Measurements from ENCODE around the gene BECN2.

BECN2 gene, protein sequence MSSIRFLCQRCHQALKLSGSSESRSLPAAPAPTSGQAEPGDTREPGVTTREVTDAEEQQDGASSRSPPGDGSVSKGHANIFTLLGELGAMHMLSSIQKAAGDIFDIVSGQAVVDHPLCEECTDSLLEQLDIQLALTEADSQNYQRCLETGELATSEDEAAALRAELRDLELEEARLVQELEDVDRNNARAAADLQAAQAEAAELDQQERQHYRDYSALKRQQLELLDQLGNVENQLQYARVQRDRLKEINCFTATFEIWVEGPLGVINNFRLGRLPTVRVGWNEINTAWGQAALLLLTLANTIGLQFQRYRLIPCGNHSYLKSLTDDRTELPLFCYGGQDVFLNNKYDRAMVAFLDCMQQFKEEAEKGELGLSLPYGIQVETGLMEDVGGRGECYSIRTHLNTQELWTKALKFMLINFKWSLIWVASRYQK

GRCh38 chr1:241957692-241958494 lies at the start of gene BECN2:
Gene BECN2, plus strand, starts transcription at chr1:241957767. Its CDS starts 0 bp downstream, at chr1:241957767.
- no peak for DNase-seq

DNA sequence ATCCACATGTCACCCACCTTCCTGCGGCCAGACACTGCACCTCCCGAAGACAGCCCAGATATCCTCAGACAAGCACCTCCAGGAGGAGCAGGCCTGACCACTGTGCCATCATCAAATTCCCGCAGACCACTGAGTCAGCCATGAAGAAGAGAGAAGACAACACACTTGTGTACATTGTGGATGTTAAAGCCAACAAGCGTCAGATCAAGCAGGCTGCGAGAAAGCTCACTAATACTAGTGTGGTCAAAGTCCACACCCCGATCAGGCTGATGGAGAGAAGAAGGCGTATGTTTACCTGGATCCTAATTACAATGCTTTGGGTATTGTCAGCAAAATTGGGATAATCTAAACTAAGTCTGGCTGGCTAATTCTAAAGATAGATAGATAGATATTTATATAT lies 41.4 kb upstream of the BECN2 start:
- DNase-seq: no peak

GRCh38 chr1:241917487-241917886 lies 40.1 kb upstream of the BECN2 start:
- no peak for DNase-seq

- DNase-seq: no peak
Measured at GRCh38 chr1:241918879-241919278, 38.7 kb upstream of the BECN2 start.

DNA sequence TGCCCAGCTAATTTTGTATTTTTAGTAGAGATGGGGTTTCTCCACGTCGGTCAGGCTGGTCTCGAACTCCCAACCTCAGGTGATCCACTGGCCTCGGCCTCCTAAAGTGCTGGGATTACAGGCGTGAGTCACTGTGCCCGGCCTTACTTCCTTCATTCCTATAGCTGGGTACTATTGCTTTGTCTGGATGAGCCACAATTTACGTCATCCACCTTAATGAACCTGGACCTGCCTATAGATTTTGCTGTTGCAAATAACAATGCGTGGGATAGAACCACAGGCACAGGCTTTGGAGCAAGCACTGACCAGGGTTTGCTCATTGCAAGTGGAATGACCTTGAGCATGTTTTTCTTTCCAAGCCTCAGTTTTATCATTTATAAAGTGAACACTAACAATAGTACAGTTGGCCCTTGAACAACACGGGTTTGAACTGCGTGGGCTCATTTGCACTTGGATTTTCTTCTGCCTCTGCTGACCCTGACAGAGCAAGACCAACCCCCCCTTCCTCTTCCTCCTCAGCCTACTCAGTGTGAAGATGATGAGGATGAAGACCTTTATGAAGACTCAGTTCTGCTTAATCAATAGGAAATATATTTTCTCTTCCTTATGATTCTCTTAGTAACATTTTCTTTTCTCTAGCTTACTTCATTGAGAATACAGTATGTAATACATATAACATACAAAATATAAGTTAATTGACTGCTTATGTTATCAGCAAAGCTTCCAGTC lies 33.3 kb upstream of the BECN2 start:
- no peak for DNase-seq

DNA sequence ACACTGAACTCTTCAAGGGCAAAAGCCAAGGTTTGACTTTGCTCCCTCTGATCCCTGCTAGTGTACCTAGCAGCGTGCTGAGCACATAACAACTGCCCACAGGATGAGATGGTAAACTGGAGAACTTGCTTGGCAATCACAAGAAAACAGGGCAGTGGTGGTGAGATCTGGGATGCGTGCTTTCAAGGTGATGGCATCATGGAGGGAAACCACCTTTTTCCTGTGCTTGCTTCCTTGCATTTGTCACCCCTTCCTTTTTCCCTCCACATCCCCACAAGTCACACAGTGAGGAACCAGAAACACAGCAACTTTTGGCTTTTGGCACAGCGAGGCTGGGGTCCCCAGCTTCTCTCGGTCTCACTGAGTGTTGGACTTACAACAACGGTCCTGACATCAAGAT lies 31.4 kb upstream of the BECN2 start:
- DNase-seq: peak; percentile 5

- DNase-seq: no peak
Measured at GRCh38 chr1:241927321-241927720, 30.2 kb upstream of the BECN2 start.

- no peak for DNase-seq
Measured at GRCh38 chr1:241932845-241933244, 24.7 kb upstream of the BECN2 start.

- no peak for DNase-seq
Measured at GRCh38 chr1:241934201-241934848, 23.2 kb upstream of the BECN2 start.

- no peak for DNase-seq
Measured at GRCh38 chr1:241934866-241935265, 22.7 kb upstream of the BECN2 start.

DNA sequence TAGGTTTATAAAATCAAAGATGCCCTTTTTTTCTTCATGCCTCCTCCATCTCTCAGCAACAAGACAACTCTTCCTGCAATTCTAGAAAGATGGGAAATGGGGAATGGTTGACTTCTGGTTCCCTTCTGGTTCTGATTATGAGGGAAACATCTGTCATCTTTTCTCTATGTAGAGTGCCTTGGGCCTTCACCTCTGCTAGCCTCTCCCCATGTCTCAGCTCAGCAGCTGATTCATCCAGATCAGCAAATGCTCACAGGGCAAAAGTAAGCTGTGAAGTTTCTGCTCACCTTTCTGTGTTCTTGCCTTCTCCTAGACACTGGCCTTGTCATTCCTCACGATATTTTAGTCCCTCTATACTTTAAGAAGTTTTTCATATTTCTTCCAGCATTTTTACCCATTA lies 17.8 kb upstream of the BECN2 start:
- DNase-seq: no peak

DNA sequence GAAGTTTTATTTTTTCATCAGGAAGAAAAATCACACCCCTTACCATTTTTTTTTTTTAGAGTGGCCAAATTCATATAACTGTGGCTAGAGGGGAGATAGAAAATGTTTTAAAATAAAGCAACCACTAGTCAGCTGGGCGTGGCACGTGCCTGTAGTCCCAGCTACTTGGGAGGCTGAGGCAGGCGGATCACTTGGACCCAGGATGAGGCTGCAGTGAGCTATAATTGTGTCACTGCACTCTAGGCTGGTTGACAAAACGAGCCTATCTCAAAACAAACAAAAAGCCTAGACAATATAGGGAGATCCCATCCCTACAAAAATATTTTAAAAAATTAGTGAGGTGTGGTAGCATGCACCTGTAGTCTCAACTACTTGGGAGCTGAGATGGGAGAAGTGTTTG lies 14.8 kb upstream of the BECN2 start:
- DNase-seq: no peak

- no peak for DNase-seq
Measured at GRCh38 chr1:241944300-241944699, 13.3 kb upstream of the BECN2 start.

GRCh38 chr1:241947354-241947753 lies 10.2 kb upstream of the BECN2 start:
- DNase-seq: no peak

- DNase-seq: no peak
Measured at GRCh38 chr1:241950390-241950789, 7.2 kb upstream of the BECN2 start.

GRCh38 chr1:241962153-241962552 lies 4.6 kb downstream of the BECN2 start:
- DNase-seq: no peak

DNA sequence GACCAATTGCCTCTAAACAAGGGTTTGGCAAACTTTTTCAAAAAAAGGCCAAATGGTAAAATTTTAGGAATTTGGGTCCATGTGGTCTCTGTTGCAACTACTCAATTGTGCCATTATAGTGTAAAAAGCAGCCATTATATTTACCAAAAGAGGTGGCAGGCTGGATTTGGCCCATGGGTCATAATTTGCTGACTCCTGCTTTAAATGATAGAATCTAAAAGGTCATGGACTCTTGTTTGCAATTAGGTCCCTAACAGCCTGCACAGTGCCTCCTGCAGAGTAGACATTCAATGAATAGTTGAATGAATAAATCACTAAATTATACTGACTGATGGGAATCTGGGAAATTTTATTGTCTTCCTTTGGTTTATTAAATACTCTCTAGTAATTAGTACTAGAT lies 6.2 kb downstream of the BECN2 start:
- DNase-seq: no peak

DNA sequence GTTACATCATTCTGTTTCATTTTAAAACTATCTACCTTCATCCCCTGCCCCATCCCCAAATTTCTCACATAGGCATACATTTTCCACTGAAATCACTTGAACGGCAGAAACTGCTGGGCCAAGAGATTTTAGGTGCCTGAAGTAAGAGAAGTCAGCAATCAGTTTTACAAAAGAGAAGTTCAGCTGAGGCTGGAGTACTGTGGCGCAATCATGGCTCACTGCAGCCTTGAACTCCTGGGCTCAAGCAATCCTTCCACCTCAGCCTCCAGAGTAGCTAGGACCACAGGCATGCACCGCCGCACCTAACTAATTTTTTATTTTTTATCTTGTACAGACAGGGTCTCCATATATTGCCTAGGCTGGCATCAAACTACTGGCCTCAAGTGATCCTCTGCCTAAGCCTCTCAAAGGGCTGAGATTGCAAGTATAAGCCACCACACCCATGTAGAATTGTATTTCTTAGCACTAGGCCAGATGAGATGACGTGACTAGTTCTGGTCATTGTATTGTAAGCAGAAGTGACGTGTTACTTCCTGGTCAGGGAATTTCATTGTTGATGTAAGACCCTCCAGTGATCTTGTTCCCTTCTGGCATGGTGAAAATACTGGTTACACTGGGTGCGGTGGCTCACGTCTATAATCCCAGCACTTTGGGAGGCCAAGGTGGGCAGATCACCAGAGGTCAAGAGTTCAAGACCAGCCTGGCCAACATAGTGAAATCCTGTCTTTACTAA lies 7.1 kb downstream of the BECN2 start:
- DNase-seq: no peak

DNA sequence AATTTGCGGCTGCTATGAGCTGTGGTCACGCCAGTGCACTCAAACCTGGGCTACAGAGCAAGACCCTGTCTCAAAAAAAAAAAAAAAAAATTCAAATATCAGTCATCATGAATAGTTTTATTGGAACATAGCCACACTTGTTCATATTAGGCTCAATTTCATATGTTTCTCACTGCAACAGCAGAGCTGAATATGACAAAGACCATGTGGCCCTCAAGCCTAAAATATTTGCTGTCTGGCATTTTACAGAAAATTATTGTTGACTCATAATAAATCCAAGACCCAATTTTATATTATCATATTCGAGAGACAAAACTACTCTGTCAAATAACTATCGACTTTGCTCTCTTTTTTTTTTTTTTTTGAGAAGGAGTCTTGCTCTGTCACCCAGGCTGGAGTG lies 11.0 kb downstream of the BECN2 start:
- DNase-seq: no peak

DNA sequence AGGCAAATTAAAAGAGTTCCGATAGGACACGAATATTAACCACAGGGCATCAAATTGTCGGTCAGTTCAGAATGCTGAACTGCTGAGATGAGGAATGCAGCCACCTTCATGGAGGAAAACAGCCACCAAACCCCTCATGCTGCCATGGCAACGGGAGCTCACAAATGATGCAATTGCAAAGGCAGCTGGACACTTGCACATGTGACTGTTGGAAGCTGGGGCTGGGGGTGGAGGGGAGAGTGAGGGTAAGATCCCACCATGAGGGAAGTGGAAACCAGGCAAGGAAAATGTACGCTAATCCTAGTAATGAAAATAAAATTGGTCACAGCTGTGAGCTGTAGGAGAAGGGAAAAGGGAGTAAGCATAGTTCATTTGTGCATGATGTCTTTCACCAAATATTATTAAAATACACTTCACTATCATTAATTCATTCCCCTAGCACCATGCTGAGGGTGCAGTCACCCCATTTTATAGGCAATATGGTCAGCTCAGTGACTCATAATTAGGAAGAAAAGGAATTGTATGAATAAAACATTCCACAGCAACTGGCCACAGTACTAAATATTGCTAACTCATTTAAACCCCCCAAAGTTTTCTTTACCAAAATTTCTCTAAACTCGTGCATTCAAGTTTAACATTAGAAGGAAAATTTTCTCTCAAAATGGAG lies 15.3 kb downstream of the BECN2 start:
- no peak for DNase-seq

DNA sequence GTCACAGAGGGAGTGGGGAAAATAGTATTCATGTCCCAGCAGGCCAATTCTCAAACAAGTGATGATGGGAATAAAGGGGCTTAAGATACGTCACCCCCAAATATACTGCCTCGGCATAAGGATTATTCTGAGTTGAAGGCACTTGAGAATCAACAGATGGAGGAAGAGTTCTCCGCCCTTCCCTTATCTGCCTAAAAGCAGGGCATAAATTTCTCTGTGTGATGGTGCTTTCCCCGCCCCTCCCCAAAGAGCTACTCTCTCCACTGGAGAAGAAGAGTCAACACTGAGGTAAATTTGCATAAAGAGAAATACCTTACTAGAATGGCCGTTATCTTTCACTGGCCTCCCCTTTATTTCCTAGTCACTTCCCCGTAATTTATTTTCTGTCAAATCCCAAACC lies 18.7 kb downstream of the BECN2 start:
- DNase-seq: no peak

GRCh38 chr1:241979071-241979470 lies 21.5 kb downstream of the BECN2 start:
- DNase-seq: no peak

All from GDM1 (cell line).